ENCODE data around the gene SHF.
A peak's percentile ranks its signal among the peaks of the same experiment; 100 is the strongest.

The SHF gene

GRCh38 chr15:45121706-45122417 lies 65.9 kb downstream of the SHF start:
- DNase-seq: no peak

- no peak for DNase-seq
Measured at GRCh38 chr15:45121020-45121419, 66.7 kb downstream of the SHF start.

- no peak for DNase-seq
Measured at GRCh38 chr15:45120081-45120972, 67.4 kb downstream of the SHF start.

- DNase-seq: no peak
Measured at GRCh38 chr15:45118996-45119395, 68.8 kb downstream of the SHF start.

- DNase-seq: peak; percentile 69
Measured at GRCh38 chr15:45118131-45118588, 69.6 kb downstream of the SHF start.

- no peak for DNase-seq
Measured at GRCh38 chr15:45117308-45118130, 70.2 kb downstream of the SHF start.

Measured in KG1 (cell line).